HG02642 (cell line): Measurements from ENCODE around the gene MYH11.

ENCODE experiments used
- ATAC-seq: cut with Tn5 transposase; IDR thresholded peaks from one replicate; pipeline ENCODE4 v1.9.1; 2021; ENCODE audit warnings: mild to moderate bottlenecking; ENCODE audit not compliant: unreplicated experiment, poor library complexity

MYH11 gene

DNA sequence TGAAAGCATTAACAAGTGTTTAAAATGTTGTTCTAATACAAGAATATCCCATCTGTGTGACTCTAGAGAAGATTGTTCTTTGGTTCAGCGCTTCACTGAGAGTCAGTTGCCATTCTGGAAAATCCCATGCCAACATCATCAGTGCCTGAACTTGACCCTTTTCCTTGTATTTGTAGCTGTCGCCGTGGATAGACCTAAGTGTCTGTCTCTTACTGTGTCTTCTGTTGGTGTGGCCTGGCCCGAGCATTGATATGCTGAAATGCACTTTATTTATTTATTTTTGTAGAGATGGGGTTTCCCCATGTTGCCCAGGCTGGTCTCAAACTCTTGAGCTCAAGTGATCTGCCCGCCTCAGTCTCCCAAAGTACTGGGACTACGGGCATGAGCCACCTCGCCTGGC is 76.0 kb downstream of the MYH11 start:
- no peak for ATAC-seq

GRCh38 chr16:15779664-15780351 is 77.0 kb downstream of the MYH11 start:
- no peak for ATAC-seq

DNA sequence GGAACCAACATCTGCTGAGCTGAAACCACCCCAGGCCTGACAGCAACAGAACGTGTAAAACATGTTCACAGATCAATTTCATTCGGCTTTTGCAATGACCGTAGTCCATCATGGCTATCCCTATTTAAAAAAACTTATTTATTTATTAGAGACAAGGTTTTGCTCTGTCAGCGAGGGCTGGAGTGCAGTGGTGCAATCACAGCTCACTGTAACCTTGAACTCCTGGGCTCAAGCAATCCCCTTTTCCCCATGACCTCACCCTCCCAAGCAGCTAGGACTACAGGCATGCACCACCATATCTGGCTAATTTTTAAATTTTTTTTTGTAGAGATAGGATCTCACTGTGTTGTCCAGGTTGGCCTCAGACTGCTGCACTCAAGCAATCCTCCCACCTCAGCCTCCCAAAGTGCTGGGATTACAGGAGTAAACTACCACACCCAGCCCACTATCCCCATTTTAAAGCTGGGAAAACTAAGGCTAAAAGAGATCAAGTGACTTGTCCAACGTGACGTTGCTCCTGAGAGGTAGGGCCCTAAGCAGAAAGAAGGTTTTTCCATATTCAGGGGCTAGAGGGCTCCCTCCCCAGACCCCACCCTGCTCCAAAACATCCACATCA is 77.7 kb downstream of the MYH11 start:
- ATAC-seq: no peak

GRCh38 chr16:15778204-15778743 is 78.6 kb downstream of the MYH11 start:
- no peak for ATAC-seq

DNA sequence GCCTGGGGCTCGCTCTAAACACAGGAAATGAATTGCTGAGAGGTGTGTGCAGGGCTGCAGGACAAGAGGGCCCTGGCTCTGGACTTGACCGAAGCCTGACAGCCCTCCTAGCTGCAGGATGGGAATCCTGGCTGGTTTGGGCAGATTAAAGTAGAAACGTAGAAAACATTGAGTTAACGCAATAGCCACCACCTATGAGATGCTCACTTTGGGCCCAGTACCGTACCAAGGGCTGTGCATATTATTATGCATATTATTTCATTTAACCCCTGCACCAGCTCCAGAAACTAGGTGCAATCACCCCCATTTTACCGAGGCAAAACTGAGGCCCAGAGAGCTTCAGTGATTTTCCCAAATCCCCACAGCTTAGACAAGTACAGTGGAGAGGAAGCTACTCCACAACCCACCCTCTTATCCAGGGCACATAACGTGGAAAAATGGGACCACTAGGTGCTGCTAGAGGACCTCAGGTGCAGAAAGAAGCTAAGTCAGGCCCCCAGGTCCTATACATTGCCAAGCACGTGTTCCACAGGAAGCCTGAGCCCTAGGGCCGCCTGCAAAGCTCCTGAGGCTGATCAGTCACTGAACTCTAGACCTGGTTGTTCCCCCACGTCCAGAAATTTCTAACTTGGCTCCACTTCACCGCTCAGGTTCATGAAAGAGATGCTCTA is 79.2 kb downstream of the MYH11 start:
- no peak for ATAC-seq

GRCh38 chr16:15776572-15776971 is 80.3 kb downstream of the MYH11 start:
- no peak for ATAC-seq

GRCh38 chr16:15775663-15776304 is 81.0 kb downstream of the MYH11 start:
- ATAC-seq: no peak

GRCh38 chr16:15775209-15775608 is 81.6 kb downstream of the MYH11 start:
- ATAC-seq: no peak

GRCh38 chr16:15773968-15774367 is 82.9 kb downstream of the MYH11 start:
- ATAC-seq: no peak

DNA sequence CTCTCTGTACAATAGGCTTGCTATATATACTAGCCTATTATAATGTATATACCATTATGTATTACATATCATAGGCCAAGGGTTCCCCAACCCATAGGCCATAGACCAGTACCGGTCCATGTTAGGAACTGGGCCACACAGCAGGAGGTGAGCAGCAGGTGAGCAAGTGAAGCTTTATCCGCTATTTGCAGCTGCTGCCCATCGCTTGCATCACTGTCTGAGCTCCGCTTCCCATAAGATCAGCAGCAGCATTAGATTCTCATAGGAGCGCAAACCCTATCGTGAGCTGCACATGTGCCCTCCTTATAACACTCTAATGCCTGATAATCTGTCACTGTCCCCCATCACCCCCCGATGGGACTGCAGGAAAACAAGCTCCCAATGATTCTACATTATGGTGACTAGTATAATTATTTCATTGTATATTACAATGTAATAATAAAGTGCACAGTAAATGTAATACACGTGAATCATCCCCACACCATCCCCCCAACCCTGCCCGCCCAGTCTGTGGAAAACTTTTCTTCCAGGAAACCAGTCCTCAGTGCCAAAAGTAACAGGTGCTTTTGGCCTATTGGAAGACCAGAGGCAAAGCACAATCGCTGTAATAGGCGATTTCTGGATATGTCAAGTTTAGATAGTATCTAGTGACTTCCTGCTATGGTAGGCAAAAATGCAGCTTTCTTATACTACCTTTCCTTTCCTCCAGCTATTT is 84.1 kb downstream of the MYH11 start:
- ATAC-seq: no peak

GRCh38 chr16:15771694-15772093 is 85.1 kb downstream of the MYH11 start:
- no peak for ATAC-seq

GRCh38 chr16:15770512-15770911 is 86.3 kb downstream of the MYH11 start:
- ATAC-seq: no peak

DNA sequence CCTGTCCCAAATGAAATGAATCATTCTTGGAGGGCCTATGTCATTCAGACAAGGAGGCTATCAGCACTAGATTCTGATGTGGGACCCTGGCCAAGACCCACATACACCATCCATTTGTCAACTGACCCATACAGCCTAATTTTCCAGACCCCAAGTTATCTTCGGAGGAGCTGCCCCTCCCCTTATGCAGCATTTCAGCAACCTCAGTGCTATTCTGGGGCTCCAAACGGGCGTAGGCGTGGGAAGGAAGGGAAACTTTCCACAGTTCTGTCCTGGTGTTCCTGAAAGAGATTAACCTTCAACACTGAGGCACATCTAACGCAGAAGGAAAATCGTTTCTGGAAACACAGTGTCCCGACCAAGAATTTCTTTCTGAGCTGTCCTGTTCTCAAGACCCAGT is 86.7 kb downstream of the MYH11 start:
- no peak for ATAC-seq

DNA sequence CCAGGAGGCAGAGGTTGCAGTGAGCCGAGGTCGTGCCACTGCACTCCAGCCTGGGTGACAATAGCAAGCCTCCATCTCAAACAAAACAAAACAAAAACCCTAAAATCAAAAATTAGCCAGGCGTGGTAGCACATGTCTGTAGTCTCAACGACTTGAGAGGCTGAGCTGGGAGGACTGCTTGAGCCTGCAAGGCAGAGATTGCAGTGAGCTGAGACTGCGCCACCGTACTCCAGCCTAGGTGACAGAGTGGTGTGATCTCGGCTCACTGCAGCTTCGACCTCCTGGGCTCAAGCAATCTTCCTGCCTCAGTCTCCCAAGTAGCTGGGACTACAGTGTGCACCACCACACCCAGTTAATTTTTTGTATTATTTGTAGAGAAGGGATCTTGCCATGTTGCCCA is 87.6 kb downstream of the MYH11 start:
- no peak for ATAC-seq

DNA sequence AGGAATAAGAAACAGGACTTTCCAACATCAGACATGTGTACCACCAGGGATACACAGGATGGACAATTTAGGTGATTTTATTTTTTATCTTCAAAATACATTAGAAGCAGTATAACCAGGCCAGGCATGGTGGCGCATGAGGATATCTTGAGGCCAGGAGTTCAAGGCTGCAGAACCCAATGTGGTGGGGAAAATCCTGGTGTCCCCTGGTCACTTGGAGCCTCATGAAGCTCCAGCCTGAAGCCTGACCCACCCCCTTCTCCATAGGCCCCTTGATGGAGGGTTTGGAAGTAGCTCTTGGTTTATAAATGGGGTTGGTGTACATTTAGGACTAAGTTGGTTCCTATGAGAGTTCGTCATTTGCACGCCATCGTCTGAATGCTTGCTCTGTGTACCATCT is 88.6 kb downstream of the MYH11 start:
- ATAC-seq: no peak

DNA sequence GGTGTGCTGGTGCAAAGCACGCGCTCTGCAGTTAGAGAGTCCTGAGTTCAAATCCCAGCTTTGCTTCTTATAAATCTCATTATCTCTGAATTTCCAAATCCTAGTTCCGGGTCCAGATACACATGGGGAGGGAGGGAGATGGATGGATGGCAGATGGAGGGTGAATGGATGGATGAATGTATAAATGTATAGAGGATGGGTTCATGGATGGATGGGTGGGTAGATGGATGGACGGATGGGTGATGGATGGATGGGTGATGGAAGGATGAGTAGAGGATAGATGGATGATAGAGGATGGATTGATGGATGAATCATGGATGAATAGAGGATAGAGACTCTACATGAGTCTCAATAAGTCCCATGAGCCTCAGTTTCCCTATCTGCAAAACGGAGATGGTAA is 89.9 kb downstream of the MYH11 start:
- ATAC-seq: no peak

DNA sequence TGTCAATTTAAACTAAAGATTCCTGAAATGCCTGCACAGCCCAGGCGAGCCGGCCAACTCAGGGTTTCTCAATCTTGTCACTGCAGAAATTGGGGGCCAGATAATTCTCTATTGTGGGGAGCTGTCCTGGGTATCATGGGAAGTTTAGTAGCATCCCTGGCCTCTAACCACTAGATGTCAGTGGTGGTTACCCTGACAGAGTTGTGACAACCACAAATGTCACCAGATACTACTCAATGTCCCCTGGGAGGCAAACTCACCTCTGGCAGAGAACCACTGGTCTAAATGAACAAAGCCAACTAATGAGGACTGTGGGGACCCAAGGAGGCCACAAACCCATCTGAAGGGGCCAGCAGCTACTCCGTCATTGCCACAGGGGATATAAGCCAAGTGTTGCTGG is 90.9 kb downstream of the MYH11 start:
- peak; percentile 78 for ATAC-seq

DNA sequence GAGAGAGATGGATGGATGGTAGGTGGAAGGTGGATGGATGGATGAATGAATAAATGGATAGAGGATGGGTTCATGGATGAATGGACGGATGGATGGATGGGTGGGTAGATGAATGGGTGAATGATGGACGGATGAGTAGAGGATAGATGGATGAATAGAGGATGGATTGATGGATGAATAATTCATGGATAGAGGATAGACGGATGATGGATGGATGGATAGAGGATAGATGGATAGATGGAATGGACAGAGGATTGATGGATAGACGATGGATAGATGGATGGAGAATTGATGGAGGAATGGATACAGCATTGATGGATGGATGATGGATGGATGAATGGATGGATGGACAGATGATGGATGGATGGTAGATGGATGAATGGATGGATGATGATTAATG is 91.7 kb downstream of the MYH11 start:
- ATAC-seq: no peak

DNA sequence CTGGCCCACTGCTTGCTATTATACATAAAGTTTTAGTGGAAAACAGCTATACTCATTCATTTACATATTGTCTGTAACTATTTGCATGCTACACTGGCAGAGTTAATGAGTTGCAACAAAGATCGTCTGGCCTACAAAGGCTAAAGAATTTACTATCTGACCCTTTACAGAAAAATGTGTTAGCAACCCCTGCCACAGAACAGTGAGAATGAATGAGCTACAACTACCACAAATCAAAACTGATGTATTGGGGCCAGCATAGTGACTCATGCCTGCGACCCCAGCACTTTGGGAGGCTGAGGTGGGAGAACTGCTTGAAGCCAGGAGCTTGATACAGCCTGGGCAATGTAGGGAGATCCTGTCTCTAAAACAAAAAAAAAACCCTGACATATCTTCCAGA is 92.7 kb downstream of the MYH11 start:
- no peak for ATAC-seq

DNA sequence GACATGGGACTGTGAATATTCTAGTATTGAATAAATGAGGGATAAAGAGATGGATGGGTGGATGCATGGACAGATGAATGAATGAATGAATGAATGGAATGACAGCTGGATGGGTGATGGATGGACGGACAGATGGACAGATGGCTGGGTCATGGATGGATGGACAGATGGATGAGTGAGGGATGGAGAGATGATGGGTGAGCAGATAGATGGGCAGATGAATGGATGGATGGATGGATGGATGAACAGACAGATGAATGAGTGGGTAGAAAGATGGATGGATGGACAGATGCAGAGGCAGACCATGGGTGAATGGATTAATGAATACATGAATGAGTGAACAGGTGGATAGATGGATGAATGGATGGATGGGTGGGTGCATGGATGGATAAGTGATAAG is 96.7 kb downstream of the MYH11 start:
- no peak for ATAC-seq
